ENCODE results near the gene ULK4.
"Not testable (repeated sequence)": the region's sequence is repeated elsewhere in the genome, so short reads cannot be mapped to it uniquely, and the experiment has no call there.

Gene ULK4

GRCh38 chr3:41477399-41478014 lies 484.4 kb downstream of the ULK4 start:
- no peak for DNase-seq

- no peak for DNase-seq
These were observed 492.8 kb downstream of the ULK4 start for GRCh38 chr3:41469083-41469482.

GRCh38 chr3:41467481-41467880 lies 494.4 kb downstream of the ULK4 start:
- no peak for DNase-seq

GRCh38 chr3:41464858-41465257 lies 497.0 kb downstream of the ULK4 start:
- DNase-seq = no peak

- DNase-seq = no peak
These were observed 497.5 kb downstream of the ULK4 start for GRCh38 chr3:41464401-41464800.

- no peak for DNase-seq
These were observed 499.7 kb downstream of the ULK4 start for GRCh38 chr3:41462103-41462691.

- no peak for DNase-seq
These were observed 501.2 kb downstream of the ULK4 start for GRCh38 chr3:41460736-41461135.

- no peak for DNase-seq
These were observed 504.7 kb downstream of the ULK4 start for GRCh38 chr3:41457176-41457575.

- DNase-seq = no peak
These were observed 505.7 kb downstream of the ULK4 start for GRCh38 chr3:41456162-41456561.

GRCh38 chr3:41453618-41454017 lies 508.3 kb downstream of the ULK4 start:
- not testable (repeated sequence) for DNase-seq

- no peak for DNase-seq
These were observed 511.3 kb downstream of the ULK4 start for GRCh38 chr3:41450416-41451231.

- no peak for DNase-seq
These were observed 513.5 kb downstream of the ULK4 start for GRCh38 chr3:41448396-41448795.

GRCh38 chr3:41447701-41448100 lies 514.2 kb downstream of the ULK4 start:
- DNase-seq = no peak

- not testable (repeated sequence) for DNase-seq
These were observed 515.6 kb downstream of the ULK4 start for GRCh38 chr3:41446316-41446715.

- no peak for DNase-seq
These were observed 520.3 kb downstream of the ULK4 start for GRCh38 chr3:41441568-41441967.

- DNase-seq = no peak
These were observed 520.8 kb downstream of the ULK4 start for GRCh38 chr3:41441139-41441538.

- DNase-seq = no peak
These were observed 524.9 kb downstream of the ULK4 start for GRCh38 chr3:41436983-41437382.

- no peak for DNase-seq
These were observed 527.1 kb downstream of the ULK4 start for GRCh38 chr3:41434781-41435180.

GRCh38 chr3:41431386-41431785 lies 530.5 kb downstream of the ULK4 start:
- no peak for DNase-seq

- no peak for DNase-seq
These were observed 531.0 kb downstream of the ULK4 start for GRCh38 chr3:41430886-41431285.

- DNase-seq = no peak
These were observed 531.5 kb downstream of the ULK4 start for GRCh38 chr3:41430391-41430790.

- DNase-seq = no peak
These were observed 535.4 kb downstream of the ULK4 start for GRCh38 chr3:41426485-41426884.

GRCh38 chr3:41424543-41425300 lies 537.2 kb downstream of the ULK4 start:
- DNase-seq = no peak

Data from activated naive CD4-positive, alpha-beta T cell treated with anti-CD3 and anti-CD28 coated beads, Interleukin-2, amount 50 U/mL, for 16 hours (primary cell).